Left colon (tissue), 2 donors: Measurements from ENCODE around the gene DBET. TPM values are rescaled to one million over a fixed set of nuclear protein-coding genes. Genes with fewer than 3 reads are reported as not detected.
"Not testable (repeated sequence)": the region's sequence is repeated elsewhere in the genome, so short reads cannot be mapped to it uniquely, and the experiment has no call there.

Experiments
- ATAC-seq: fragments of 200-7000 bp; cut with Tn5 transposase; one replicate; pipeline ENCODE4 v1.9.1; 2020; ENCODE audit warnings: mild to moderate bottlenecking, moderate library complexity
- DNase-seq, 2 donors: peaks; one replicate each; pipeline ENCODE4 v3.0.0-alpha.2; 2020
- intact Hi-C, 2 donors: fragments of 100-400 bp; cut with DNase I in 1 of 2; cut with micrococcal nuclease in 1 of 2; formaldehyde crosslinking; loops; one replicate each; pipeline versions ENCODE4 v1.11.2 to v1.14.0; 2022; cut with DNase I, micrococcal nuclease
- long read RNA-seq: library from polyadenylated mRNA; unstranded; transcript quantifications from one replicate; pipeline ENCODE4 v2.0.0, GENCODE V29; 2021
- total RNA-seq, 2 donors: library from RNA; stranded (reverse); fragmentation: NEBNext Ultra II Directional; extraction: Animal tissue kit (Norgen Biotek cat#: 25700); gene quantifications; one replicate each; pipeline ENCODE4 v1.2.1, GENCODE V29; 2021
- donor health status: DM: no; HTN: no; CAD: no.
- donor health status: DM: yes; HTN: yes; CAD: no.

Gene DBET
- total RNA-seq = not detected
- long read RNA-seq = 0 reads

DNA sequence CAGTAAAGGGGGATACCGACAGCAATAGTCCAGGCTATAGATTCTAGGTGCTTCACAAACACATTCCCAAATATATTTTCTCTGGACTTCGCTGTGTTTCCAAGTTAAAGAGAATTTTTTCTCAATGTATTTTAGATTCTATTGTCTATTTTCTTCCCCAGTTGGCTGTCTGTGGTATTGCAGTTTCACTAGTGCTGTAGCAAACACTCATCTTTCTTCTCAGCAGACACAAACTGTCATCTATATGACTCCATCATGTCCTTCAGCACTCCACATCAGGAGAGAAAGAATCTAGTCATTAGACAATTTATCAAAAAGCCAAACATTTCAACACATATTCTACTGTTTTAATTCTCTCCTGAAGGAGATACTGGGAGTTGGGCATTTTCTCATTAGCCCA, at the start of gene DBET:
TSS of gene DBET (plus strand) at position 161 of the 400 bp plus-strand sequence.
- ATAC-seq, intact Hi-C loops, DNase-seq: not testable (repeated sequence)

DNA sequence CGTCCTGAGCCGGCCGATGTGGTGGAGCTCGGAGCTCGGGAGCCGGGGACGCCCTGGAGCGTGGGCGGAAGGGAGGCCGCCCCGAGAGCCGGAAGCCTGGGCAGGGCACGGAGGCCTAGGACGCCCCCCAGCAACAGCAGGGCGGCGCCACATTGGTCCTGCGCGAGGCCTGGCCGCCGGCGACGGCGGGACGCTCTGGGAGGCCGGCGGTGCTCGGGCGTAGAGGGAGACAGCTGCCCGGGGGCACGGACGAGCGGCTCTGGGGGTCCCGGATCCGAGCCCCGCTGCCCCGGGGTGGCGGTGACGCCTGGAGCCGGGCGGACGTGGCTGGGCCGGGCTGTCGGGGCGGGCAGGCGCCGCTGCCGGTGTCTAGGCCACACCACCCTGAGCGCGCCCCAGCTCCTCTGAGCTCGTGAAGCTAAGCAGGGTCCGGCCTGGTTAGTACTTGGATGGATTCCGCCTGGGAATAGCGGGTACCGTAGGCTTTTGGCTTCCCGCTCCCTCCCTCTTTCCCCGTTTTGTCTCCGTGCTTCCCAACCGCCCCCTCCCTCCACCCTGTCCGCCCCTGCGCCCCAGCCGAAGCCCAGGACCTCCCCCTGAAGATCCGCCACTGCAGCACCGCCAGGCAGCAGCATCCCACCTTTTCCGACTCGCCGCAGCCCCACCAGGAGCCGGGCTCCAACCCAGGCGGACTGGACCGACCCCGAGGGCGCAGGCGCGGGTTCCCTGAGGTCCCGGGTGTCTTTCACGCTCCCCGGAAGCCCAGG, 49.3 kb upstream of the DBET start:
- ATAC-seq (no peak), DNase-seq (no peak)
- intact Hi-C loops = no loop called here

GRCh38 chr4:190015538-190016368, 48.5 kb upstream of the DBET start:
- no peak for ATAC-seq
- intact Hi-C loops = no loop called here

DNA sequence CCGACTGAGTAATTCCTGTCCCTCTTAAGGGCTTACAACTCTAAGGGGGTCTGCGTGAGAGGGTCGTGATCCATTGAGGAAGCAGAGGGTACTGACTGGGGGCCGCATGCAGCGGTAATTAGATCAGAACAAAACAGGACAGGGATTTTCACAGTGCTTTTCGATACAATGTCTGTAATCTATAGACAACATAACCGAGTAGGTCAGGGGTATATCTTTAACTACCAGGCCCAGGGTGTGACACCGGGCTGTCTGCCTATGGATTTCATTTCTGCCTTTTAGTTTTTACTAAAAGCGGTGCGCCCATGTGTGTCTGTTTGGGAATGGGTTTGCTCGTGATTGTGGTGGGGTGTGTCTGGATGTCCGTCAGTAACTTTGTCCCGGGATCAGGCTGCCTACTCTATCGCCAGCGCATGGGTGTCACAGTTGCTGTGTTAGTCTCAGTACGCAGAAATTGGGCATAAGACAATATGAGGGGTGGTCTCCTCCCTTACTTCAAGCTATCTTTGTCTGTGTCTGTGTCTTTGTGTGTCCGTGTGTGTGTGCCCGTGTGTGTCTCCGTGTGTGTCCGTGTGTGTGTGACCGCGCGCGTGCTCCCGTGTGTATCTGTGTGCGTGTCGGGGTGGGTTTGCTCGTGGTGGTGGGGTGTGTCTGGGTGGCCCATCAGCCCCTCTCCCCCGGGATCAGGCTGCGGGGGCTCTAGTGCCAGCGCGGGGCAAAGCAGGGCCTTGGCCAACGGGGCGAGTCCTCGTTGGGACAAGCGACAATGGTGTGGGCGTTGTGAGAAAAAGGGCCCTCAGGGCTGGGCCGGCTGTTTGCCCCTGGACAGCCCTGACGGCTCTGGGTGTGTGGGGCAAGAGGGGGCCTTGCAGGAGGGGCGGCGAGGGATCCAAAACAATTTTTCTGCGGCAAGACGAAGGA, 47.7 kb upstream of the DBET start:
- intact Hi-C loops = no loop called here
- DNase-seq (no peak), ATAC-seq (no peak)

More at GRCh38 chr4:190015538-190016368, 48.5 kb upstream of the DBET start:
- DNase-seq = no peak

DNA sequence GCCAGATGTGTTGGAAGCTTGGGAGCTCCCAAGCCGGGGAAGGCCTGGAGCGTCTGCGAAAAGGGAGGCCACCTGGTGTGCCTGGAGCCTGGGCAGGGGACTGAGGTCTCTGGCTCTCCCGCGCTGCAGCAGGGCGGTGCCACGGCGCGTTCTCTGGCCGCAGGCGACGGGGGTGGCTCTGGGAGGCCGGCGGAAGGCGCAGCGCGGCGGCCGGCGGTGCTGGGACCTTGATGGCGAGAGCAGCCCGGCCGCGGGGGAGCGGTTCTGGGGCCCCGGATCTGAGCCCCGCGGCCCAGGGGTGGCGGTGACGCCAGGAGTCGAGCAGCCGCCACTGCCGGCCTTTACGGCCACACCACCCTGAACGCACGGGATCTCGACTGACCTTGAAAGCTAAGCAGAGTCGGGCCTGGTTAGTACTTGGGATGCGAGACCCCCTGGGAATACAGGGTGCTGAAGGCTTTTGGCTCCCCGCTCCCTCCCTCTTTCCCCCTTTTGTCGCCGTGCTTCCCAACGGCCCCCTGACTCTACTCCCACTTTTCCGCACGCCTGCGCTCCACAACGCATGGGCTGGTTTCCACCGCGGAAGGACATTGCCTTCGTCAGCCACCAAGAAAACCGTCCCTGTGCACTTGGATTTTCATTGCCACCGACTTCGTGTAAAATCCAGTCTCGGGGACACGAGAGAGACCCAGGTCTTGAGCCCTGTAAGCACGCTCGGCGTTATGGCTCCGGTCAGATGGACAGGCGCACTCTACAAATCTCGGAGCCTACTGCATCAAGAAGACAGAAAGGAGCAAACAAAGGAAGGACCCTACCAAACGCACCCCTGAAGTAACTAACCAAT, 46.7 kb upstream of the DBET start:
- intact Hi-C loops = no loop called here
- no peak for ATAC-seq
- DNase-seq = no peak

- DNase-seq (no peak), ATAC-seq (no peak)
- intact Hi-C loops = no loop called here
Observed at GRCh38 chr4:190018201-190018920, 45.9 kb upstream of the DBET start.

GRCh38 chr4:190019023-190019858, 45.1 kb upstream of the DBET start:
- no peak for DNase-seq
- intact Hi-C loops = no loop called here
- ATAC-seq = no peak

GRCh38 chr4:190019859-190020463, 44.3 kb upstream of the DBET start:
- intact Hi-C loops, DNase-seq, ATAC-seq: not testable (repeated sequence)

DNA sequence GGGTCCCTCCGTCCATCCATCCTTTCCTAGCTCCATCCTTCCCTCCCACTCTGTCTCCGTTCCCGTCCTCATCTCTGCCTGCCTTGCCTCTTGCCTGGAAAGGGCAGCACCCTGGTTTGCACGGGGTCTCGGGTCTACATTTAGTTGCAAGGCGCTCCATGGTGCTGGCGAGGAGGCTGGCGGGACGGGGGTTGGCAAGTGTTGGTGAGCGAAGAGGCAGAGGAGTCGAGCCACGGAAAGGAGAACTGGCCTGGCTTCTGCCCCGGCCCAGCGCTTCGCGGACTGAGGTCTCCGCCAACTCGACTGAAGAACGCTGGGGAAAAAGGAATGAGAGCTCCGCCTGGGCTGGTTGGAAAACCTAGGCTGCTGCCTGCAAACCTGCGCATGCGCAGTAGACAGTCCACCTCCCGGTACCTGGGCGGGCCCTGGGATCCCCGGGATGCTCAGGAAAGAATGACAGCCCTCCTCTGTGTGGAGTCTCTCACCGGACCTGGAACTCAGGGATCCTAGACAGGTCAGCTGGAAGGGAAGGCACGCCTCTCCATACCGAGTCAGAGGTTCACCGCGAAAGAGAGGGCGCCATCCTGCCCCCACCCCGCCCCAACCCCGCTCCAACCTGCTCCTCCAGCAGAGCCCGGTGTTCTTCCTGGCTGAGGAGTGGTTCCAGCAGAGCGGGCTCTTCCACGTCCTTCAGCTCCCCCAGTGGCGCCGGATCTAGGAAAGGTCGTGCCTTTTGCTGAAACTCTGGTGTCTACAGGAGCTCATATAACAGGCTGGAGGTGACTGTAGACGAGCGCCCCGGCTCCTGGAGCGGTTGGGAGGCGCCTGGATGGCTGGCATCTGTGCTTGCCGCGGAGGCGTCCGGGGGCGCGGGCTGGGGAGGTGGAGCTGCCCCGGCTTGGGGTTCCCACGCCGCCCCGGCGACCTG, 43.2 kb upstream of the DBET start:
- ATAC-seq = no peak
- intact Hi-C loops = no loop called here
- peak in 1 of 2 donors; percentile 30 for DNase-seq

DNA sequence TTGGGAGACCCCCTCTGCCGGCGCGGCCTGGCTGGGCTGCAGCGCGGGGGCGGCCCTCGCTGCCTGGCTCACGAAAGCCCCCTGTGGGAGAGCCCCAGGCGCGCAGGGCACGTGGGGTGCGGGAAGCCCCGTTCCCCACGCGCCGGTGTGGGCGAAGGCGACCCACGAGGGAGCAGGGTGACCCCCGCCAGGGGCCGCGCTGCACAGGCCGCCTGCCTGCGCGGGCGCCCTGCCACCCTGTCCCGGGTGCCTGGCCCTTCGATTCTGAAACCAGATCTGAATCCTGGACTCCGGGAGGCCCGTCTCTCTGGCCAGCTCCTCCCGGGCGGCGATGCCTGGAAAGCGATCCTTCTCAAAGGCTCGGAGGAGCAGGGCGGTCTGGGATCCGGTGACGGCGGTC, 42.3 kb upstream of the DBET start:
- ATAC-seq, DNase-seq, intact Hi-C loops: not testable (repeated sequence)

DNA sequence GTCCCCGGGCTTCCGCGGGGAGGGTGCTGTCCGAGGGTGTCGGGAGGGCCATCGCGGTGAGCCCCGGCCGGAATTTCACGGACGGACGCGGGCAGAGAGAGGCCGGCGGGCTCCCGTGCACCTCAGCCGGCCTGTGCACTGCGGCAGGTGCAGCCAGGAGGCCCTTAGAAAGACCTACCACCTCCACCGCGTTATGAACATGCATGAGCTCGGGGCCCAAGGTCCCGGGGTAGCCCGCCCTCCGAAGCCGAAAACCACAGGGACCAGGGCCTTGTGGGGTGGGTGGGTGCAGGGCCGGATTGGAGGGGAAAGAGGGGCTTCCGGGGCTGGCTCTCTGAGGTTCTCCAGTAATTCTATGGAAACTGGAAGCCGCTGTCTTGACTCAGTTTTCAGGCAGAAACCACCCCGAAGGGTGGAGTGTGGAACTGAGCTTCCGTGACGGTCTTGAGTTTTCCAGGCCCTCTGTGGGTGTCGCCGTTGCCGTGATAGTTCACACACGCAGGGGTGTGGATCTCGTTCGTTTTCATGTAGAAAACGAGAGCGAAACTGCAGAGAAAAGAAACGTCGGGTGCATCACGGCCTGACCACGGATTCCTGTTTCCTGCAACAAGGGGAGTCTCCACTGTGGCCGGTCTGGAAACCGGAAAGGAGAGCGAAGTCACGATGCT, 41.6 kb upstream of the DBET start:
- intact Hi-C loops, ATAC-seq, DNase-seq: not testable (repeated sequence)

GRCh38 chr4:190027156-190027555, 37.1 kb upstream of the DBET start, which contains the start of gene FRG2:
Gene FRG2, minus strand, starts transcription at chr4:190027256. Its CDS starts 52 bp downstream, at chr4:190027204.
- ATAC-seq, DNase-seq, intact Hi-C loops: not testable (repeated sequence)

DNA sequence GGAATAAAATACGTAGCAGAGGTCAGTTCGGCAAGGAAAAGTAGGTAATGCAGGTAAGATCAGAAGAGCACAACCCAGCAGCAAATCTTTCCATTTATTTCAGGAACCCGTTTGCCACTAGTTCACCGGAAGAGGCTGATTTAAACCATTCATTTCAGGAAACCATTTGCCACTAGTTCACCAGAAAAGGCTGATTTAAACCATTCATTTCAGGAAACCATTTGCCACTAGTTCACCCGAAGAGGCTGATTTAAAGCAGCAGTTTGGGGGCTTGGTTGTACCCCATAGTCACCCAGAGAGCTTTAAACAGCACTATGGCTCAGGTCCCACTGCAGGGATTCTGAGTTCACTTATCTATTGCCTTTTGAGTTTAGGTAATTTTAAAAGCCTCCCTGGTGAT, 33.0 kb upstream of the DBET start:
- intact Hi-C loops, ATAC-seq, DNase-seq: not testable (repeated sequence)

DNA sequence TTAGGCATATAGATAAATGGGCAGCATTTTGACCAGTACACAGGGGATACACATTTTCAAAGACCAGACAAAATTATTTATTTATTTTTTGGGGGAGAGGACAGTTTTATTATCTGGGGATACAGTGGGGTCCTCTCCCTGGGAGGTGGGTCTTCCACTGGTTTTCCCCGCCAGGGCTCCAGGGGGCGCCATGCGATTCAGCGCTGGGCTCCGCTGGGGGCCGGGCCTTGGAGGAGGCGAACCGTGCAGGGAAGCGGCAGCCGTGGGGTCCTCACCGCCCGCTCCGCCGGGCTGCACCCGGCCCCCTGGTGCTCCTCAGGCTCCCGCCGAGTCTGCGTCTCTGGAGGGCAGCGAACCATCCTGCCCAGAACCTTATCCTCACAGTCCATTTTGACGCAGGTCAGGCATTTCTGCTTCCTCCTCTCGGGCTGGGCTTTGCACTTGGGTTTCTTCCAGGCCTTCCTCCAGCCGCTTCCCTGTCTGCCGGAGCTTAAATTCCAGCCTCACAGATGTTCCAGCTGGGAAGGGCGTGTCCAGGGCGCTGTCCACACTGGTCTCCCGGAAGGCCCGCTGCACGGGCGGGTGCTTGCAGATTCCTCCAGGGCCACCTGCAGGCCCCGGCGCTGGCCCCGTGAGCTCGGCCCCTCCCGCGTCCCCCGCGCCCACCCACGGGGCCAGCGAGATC, 26.5 kb upstream of the DBET start:
- DNase-seq, intact Hi-C loops: not testable (repeated sequence)
- peak; percentile 54 for ATAC-seq
